GM23338 (cell line): ENCODE results near the gene EFCAB12. TPM values are rescaled to one million over a fixed set of nuclear protein-coding genes. Genes with fewer than 3 reads are reported as not detected.

Experiments used
- ATAC-seq: fragments of 200-7000 bp; cut with Tn5 transposase; 3 replicates; pipeline ENCODE4 v1.9.1; 2020
- DNase-seq: peaks from one replicate; pipeline ENCODE4 v3.0.0-alpha.2; 2015; ENCODE audit warnings: low spot score
- H2AFZ ChIP-seq: fragments of 200-600 bp; sonication (generic); 2 replicates; pipeline ENCODE4 v1.8.0; 2016; ENCODE audit warnings: antibody characterized with exemption, mild to moderate bottlenecking, moderate library complexity
- H3F3A ChIP-seq: fragments of 200-600 bp; sonication (generic); replicated peaks from 2 replicates; pipeline ENCODE4 v1.8.0; 2017; ENCODE audit warnings: antibody characterized with exemption, mixed run types, low read depth
- H3K27ac ChIP-seq: fragments of 200-600 bp; sonication (generic); 2 replicates; pipeline ENCODE4 v1.6.1; 2016; ENCODE audit warnings: low read depth
- H3K27me3 ChIP-seq: fragments of 200-600 bp; sonication (generic); 2 replicates; pipeline ENCODE4 v1.8.0; 2016; ENCODE audit warnings: mild to moderate bottlenecking, mixed run types, moderate library complexity; ENCODE audit not compliant: insufficient read depth
- H3K36me3 ChIP-seq: fragments of 200-600 bp; sonication (generic); 2 replicates; pipeline ENCODE4 v1.8.0; 2016; ENCODE audit warnings: mild to moderate bottlenecking; ENCODE audit not compliant: insufficient read depth
- H3K4me1 ChIP-seq: fragments of 200-600 bp; sonication (generic); 2 replicates; pipeline ENCODE4 v1.8.0; 2016; ENCODE audit warnings: mild to moderate bottlenecking, moderate library complexity; ENCODE audit not compliant: insufficient read depth
- H3K4me2 ChIP-seq: fragments of 200-600 bp; sonication (generic); 2 replicates; pipeline ENCODE4 v1.7.1; 2017; ENCODE audit warnings: mixed run types
- H3K4me3 ChIP-seq: fragments of 200-600 bp; sonication (generic); 2 replicates; pipeline ENCODE4 v1.6.1; 2016; ENCODE audit warnings: mixed run types
- H3K79me2 ChIP-seq: fragments of 200-600 bp; sonication (generic); replicated peaks from 2 replicates; pipeline ENCODE4 v1.8.0; 2017; ENCODE audit warnings: mild to moderate bottlenecking; ENCODE audit not compliant: insufficient read depth
- H3K9me2 ChIP-seq: fragments of 200-600 bp; sonication (generic); 2 replicates; pipeline ENCODE4 v1.8.0; 2017; ENCODE audit not compliant: insufficient read depth
- H4K20me1 ChIP-seq: fragments of 200-600 bp; sonication (generic); replicated peaks from 2 replicates; pipeline ENCODE4 v1.8.0; 2017; ENCODE audit warnings: mild to moderate bottlenecking; ENCODE audit not compliant: insufficient read depth
- H3K27ac Mint-ChIP-seq: 2 replicates; pipeline ENCODE4 v1.8.0; 2020; ENCODE audit warnings: inconsistent platforms, mild to moderate bottlenecking, moderate library complexity, mixed read lengths
- H3K27me3 Mint-ChIP-seq: 3 replicates; pipeline ENCODE4 v1.8.0; 2022; ENCODE audit warnings: low read depth, mild to moderate bottlenecking, moderate library complexity, mixed read lengths, inconsistent platforms; ENCODE audit not compliant: insufficient read depth, poor library complexity
- H3K36me3 Mint-ChIP-seq: 3 replicates; pipeline ENCODE4 v1.8.0; 2021; ENCODE audit warnings: low read depth, mild to moderate bottlenecking, inconsistent platforms, moderate library complexity, mixed read lengths
- H3K4me1 Mint-ChIP-seq: 3 replicates; pipeline ENCODE4 v1.8.0; 2020; ENCODE audit warnings: mild to moderate bottlenecking, inconsistent platforms, mixed read lengths
- H3K4me3 Mint-ChIP-seq: 3 replicates; pipeline ENCODE4 v1.8.0; 2021; ENCODE audit warnings: moderate library complexity, mild to moderate bottlenecking, inconsistent platforms, mixed read lengths
- H3K9me3 Mint-ChIP-seq: 3 replicates; pipeline ENCODE4 v1.8.0; 2020; ENCODE audit warnings: moderate library complexity, mild to moderate bottlenecking, inconsistent platforms, mixed read lengths
- CREB1 ChIP-seq: fragments of 250-450 bp; sonication (Bioruptor Pico); IDR thresholded peaks from 2 replicates; pipeline ENCODE4 v1.5.0; 2020; ENCODE audit warnings: low read depth, mild to moderate bottlenecking, moderate library complexity
- EZH2 ChIP-seq: fragments of 200-600 bp; sonication (generic); IDR thresholded peaks from one replicate; pipeline ENCODE4 v1.8.0; 2017; ENCODE audit warnings: antibody characterized with exemption, mild to moderate bottlenecking, low read depth; ENCODE audit not compliant: unreplicated experiment
- EZH2phosphoT487 ChIP-seq: fragments of 200-600 bp; sonication (generic); IDR thresholded peaks from one replicate; pipeline ENCODE4 v1.8.1; 2018; ENCODE audit warnings: antibody characterized with exemption; ENCODE audit not compliant: unreplicated experiment
- NANOG ChIP-seq: IDR thresholded peaks from 2 replicates; pipeline ENCODE4 v1.6.1; 2016; ENCODE audit warnings: antibody characterized with exemption, borderline replicate concordance
- POLR2AphosphoS5 ChIP-seq: IDR thresholded peaks from 2 replicates; pipeline ENCODE4 v1.6.1; 2016; ENCODE audit warnings: antibody characterized with exemption, low read depth
- STAT1 ChIP-seq: IDR thresholded peaks from one replicate; pipeline ENCODE4 v1.6.1; 2016; ENCODE audit warnings: antibody characterized with exemption; ENCODE audit not compliant: unreplicated experiment
- ZNF114 ChIP-seq: fragments of 250-450 bp; sonication (Bioruptor Pico); IDR thresholded peaks from 2 replicates; pipeline ENCODE4 v1.5.0; 2020; ENCODE audit warnings: mild to moderate bottlenecking, moderate library complexity
- ZNF331 ChIP-seq: fragments of 250-450 bp; sonication (Bioruptor Pico); IDR thresholded peaks from 2 replicates; pipeline ENCODE4 v1.5.0; 2020; ENCODE audit warnings: low read depth, mild to moderate bottlenecking, moderate library complexity
- polyA plus RNA-seq: library from polyadenylated mRNA; unstranded; fragments of >200 nt; fragmentation: Nextera tagmentation; extraction: Ambion mirVana; gene quantifications from 2 replicates; pipeline ENCODE4 v1.2.1, GENCODE V29; 2016
- total RNA-seq: library from RNA; depleted of rRNA; stranded (reverse); fragments of >200 nt; shearing (Covaris generic); gene quantifications from 2 replicates; pipeline ENCODE4 v1.2.3, GENCODE V29; 2014
- TF ChIP-seq, protein P1 (sequence below), 2 experiments: fragments of 200-600 bp in 1 of 2; sonication (generic) in 1 of 2; conservative IDR thresholded peaks; 2 replicates each; pipeline versions ENCODE4 v1.5.1 to v1.6.1; 2016 to 2017; ENCODE audit warnings: antibody characterized with exemption in 2 of 2, low read depth in 2 of 2, mild to moderate bottlenecking in 2 of 2, moderate library complexity in 1 of 2

Gene EFCAB12
- total and polyA plus RNA-seq, 2 experiments from 2014 or later, result 0.24 to 0.65 TPM

DNA sequence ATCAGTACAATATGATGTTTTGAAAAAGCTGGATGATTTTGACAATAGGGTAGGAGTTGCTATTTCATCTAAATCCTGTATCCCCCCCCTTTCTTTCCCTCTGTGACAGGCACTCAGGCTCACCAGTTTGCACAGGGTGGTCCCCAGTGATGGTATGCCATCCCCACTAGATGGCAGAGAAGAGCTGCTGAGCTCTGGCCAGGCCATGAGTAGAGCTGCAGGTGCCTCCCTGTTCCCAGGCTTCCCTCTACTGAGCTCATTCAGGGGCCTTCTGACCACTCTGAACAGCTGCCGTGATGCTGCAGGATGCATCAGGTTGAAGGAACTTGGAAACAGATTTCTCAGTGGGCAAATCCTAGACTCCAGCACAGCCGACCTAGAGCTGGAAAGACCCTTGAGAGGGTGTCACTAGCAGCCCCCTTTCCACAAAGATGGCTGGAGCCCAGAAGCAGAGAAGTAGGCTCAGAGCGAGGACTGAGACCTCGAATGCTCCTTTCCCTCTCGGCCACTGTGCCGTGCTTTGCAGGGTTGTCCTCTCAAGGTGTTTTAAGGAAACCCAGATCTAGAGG, 45.1 kb downstream of the EFCAB12 start:
- Histone ChIP-seq H3K79me2 (no peaks in the 10 kb centered on the region), H3K4me2 (no peak overlapping the region), H3K4me1 (peaks cover 6% of the 10 kb centered on the region; the same call in 1 of the 2 replicates), H3K36me3 (peaks cover 3% of the 10 kb centered on the region), H3K9me2 (no peaks in the 10 kb centered on the region), H3K27ac (no peak overlapping the region), H4K20me1 (no peaks in the 10 kb centered on the region), H3F3A (no peaks in the 10 kb centered on the region), H3K4me3 (no peak overlapping the region), H3K27me3 (no peaks in the 10 kb centered on the region), H2AFZ (no peak overlapping the region)
- peaks cover 19% of the 10 kb centered on the region for H3K4me1 Mint-ChIP-seq
- no peak overlapping the region for H3K27ac Mint-ChIP-seq
- DNase-seq (peak; percentile 89), ATAC-seq (peak; percentile 96)
- H3K36me3 Mint-ChIP-seq, result peaks cover 20% of the 10 kb centered on the region
- no peak overlapping the region for H3K4me3 Mint-ChIP-seq
- H3K9me3 Mint-ChIP-seq, result peaks cover 12% of the 10 kb centered on the region; the same call in 2 of the 3 replicates
- no peak for TF ChIP-seq EZH2
- TF ChIP-seq, protein P1, sequence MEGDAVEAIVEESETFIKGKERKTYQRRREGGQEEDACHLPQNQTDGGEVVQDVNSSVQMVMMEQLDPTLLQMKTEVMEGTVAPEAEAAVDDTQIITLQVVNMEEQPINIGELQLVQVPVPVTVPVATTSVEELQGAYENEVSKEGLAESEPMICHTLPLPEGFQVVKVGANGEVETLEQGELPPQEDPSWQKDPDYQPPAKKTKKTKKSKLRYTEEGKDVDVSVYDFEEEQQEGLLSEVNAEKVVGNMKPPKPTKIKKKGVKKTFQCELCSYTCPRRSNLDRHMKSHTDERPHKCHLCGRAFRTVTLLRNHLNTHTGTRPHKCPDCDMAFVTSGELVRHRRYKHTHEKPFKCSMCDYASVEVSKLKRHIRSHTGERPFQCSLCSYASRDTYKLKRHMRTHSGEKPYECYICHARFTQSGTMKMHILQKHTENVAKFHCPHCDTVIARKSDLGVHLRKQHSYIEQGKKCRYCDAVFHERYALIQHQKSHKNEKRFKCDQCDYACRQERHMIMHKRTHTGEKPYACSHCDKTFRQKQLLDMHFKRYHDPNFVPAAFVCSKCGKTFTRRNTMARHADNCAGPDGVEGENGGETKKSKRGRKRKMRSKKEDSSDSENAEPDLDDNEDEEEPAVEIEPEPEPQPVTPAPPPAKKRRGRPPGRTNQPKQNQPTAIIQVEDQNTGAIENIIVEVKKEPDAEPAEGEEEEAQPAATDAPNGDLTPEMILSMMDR (conservative IDR thresholded peaks at IDR 0.05; ENCODE audit: low read depth in 2 of 2), result peak; percentile 84 to 91
- H3K27me3 Mint-ChIP-seq, result peaks cover 15% of the 10 kb centered on the region

DNA sequence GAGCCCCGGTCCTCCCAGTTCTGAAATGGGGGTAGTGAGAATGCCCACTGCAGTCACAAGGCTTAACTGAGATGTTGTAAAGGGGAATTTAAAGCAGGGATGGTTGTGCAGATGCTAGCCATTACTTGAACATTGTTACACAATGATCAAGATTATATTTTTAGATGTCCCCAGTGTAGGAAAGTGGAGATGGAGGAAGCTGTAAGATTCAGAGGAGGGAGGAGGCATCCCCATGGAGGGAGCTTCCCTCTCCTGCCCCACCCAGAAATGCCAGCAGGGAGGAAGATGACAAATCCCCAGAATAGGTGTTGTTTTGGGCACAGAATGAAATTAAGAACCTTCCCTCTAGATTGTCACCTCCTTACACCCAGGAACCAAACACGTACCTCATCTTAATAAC, 46.1 kb downstream of the EFCAB12 start:
- Mint-ChIP-seq H3K4me1 (peaks cover 19% of the 10 kb centered on the region), H3K9me3 (peaks cover 12% of the 10 kb centered on the region; the same call in 2 of the 3 replicates), H3K27me3 (peaks cover 12% of the 10 kb centered on the region), H3K27ac (no peak overlapping the region), H3K4me3 (no peak overlapping the region), H3K36me3 (peaks cover 14% of the 10 kb centered on the region)
- no peak for ATAC-seq
- no peak for DNase-seq
- Histone ChIP-seq H3K27me3 (no peaks in the 10 kb centered on the region), H3K4me2 (no peak overlapping the region), H3K4me3 (no peak overlapping the region), H3K27ac (no peak overlapping the region), H2AFZ (no peak overlapping the region), H4K20me1 (no peaks in the 10 kb centered on the region), H3F3A (no peaks in the 10 kb centered on the region), H3K79me2 (no peaks in the 10 kb centered on the region), H3K9me2 (no peaks in the 10 kb centered on the region), H3K4me1 (peaks cover 6% of the 10 kb centered on the region; the same call in 1 of the 2 replicates), H3K36me3 (no peaks in the 10 kb centered on the region; the same call in 1 of the 2 replicates)
- TF ChIP-seq STAT1, result no peak

DNA sequence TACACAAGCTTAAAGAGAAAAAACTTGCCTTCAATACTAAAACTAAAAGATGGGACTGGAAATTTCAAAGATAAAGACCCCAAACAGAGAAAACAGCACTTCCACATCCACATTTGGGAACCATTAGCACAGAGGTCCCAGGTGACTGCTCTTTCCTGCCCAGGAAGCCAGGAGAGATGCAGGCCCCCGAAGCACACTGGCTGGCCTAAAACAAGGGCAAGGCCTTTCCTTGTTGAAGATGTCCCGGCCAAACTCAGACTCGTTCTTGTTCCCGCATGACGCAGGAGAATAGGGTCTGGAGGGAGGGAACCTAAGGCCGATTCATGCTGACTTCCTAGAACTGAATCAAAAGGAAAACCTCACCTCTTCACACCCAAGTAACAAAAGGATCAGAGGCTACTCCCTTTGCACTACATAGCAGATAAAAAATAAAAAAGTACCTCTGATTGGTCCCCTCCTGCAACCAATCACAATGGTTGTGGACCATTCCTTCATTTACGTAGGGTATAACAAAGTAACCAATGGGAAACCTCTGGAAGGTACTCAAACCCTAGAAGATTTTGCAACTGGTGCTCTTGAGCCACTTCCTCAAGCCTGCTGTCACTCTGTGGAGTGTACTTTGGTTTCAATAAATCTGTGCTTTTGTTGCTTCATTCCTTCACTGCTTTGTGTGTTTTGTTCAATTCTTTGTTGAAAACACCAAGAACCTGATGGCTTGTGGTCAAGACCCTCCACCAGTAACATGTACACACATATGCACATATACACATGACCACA, 48.7 kb downstream of the EFCAB12 start:
- Histone ChIP-seq H2AFZ (no peak overlapping the region), H3K4me1 (no peaks in the 10 kb centered on the region), H3K36me3 (no peaks in the 10 kb centered on the region), H4K20me1 (no peaks in the 10 kb centered on the region), H3K4me2 (no peak overlapping the region), H3K27ac (no peak overlapping the region), H3K79me2 (no peaks in the 10 kb centered on the region), H3K4me3 (no peak overlapping the region), H3F3A (no peaks in the 10 kb centered on the region), H3K27me3 (no peaks in the 10 kb centered on the region), H3K9me2 (no peaks in the 10 kb centered on the region)
- DNase-seq (no peak), ATAC-seq (no peak)
- Mint-ChIP-seq H3K9me3 (peaks cover 15% of the 10 kb centered on the region; the same call in 2 of the 3 replicates), H3K4me1 (peaks cover 10% of the 10 kb centered on the region), H3K36me3 (peaks cover 7% of the 10 kb centered on the region; the same call in 2 of the 3 replicates), H3K27me3 (peaks cover 8% of the 10 kb centered on the region), H3K4me3 (no peak overlapping the region), H3K27ac (no peak overlapping the region)
- no peak for TF ChIP-seq ZNF114 (CRISPR knock-in tag)
- no peak for TF ChIP-seq EZH2phosphoT487
- no peak for TF ChIP-seq ZNF331 (CRISPR knock-in tag)
- no peak for TF ChIP-seq POLR2AphosphoS5
- TF ChIP-seq CREB1 (CRISPR knock-in tag), result no peak
- no peak for TF ChIP-seq STAT1
- no peak for TF ChIP-seq NANOG
